Hematopoietic multipotent progenitor cell (in vitro differentiated cells): ENCODE results near the gene MCM7. TPM values are rescaled to one million over a fixed set of nuclear protein-coding genes. Genes with fewer than 3 reads are reported as not detected.
"Not testable (repeated sequence)": the region's sequence is repeated elsewhere in the genome, so short reads cannot be mapped to it uniquely, and the experiment has no call there.

ENCODE experiments used
- DNase-seq, 3 donors: peaks; one replicate each; pipeline ENCODE4 v3.0.0-alpha.2; 2011 to 2015; ENCODE audit warnings: low read depth in 2 of 3, low spot score in 2 of 3
- total RNA-seq: library from RNA; depleted of rRNA; stranded (reverse); fragments of >200 nt; gene quantifications from one replicate; pipeline ENCODE4 v1.2.3, GENCODE V29; 2012

MCM7 gene
- total RNA-seq: 217 TPM

GRCh38 chr7:100101016-100101862 lies at the start of gene MCM7, which contains the start of gene AP4M1:
TSS of gene MCM7 (minus strand) at chr7:100101397. CDS start at chr7:100101294, 103 bp downstream.
TSS of gene AP4M1 (plus strand) at chr7:100101643. CDS start at chr7:100101715, 72 bp downstream.
- DNase-seq: peak; percentile 84 to 98 (median 97)

- DNase-seq: peak; percentile 87 to 98 (median 98)
These were observed 47.5 kb upstream of the MCM7 start, which contains the start of gene LAMTOR4 for GRCh38 chr7:100148559-100149328. TSS of gene LAMTOR4 (plus strand) at chr7:100148918. CDS start at chr7:100148973, 55 bp downstream.

GRCh38 chr7:100148225-100148558 lies 47.0 kb upstream of the MCM7 start:
- DNase-seq: no peak

- no peak for DNase-seq
These were observed 46.1 kb upstream of the MCM7 start for GRCh38 chr7:100147278-100147677.

- DNase-seq: not testable (repeated sequence)
These were observed 45.2 kb upstream of the MCM7 start for GRCh38 chr7:100146350-100146749.

- DNase-seq: no peak
These were observed 41.3 kb upstream of the MCM7 start for GRCh38 chr7:100142461-100142860.

GRCh38 chr7:100141555-100141949 lies 40.4 kb upstream of the MCM7 start:
- DNase-seq: no peak

- DNase-seq: no peak
These were observed 36.9 kb upstream of the MCM7 start for GRCh38 chr7:100137851-100138760.

- DNase-seq: peak in 2 of 3 donors; percentile 64 to 71
These were observed 31.5 kb upstream of the MCM7 start for GRCh38 chr7:100132697-100133151.

- no peak for DNase-seq
These were observed 30.9 kb upstream of the MCM7 start for GRCh38 chr7:100132126-100132525.

GRCh38 chr7:100130608-100131453 lies 29.6 kb upstream of the MCM7 start:
- peak; percentile 60 to 78 (median 66) for DNase-seq

- DNase-seq: not testable (repeated sequence)
These were observed 29.0 kb upstream of the MCM7 start for GRCh38 chr7:100130220-100130607.

GRCh38 chr7:100128637-100128963 lies 27.4 kb upstream of the MCM7 start:
- no peak for DNase-seq

- peak in 1 of 3 donors; percentile 47 for DNase-seq
These were observed 26.9 kb upstream of the MCM7 start for GRCh38 chr7:100127866-100128636.

GRCh38 chr7:100126931-100127865 lies 26.0 kb upstream of the MCM7 start, which contains the start of gene MBLAC1:
TSS of gene MBLAC1 (plus strand) at chr7:100126967. CDS start at chr7:100127396, 429 bp downstream.
- peak; percentile 90 to 95 (median 93) for DNase-seq

- DNase-seq: no peak
These were observed 25.2 kb upstream of the MCM7 start for GRCh38 chr7:100126239-100126930.
